ENCODE results near the gene S100A7A.
"Not testable (repeated sequence)": the region's sequence is repeated elsewhere in the genome, so short reads cannot be mapped to it uniquely, and the experiment has no call there.

S100A7A gene

GRCh38 chr1:153439273-153439672 is 23.0 kb downstream of the S100A7A start:
- Histone ChIP-seq H3K27ac (ENCODE audit: low read depth, low read length) (no peak overlapping the region), H3K9ac (ENCODE audit: low read depth, low read length) (no peak overlapping the region), H3K36me3 (ENCODE audit: insufficient read depth, low read length) (no peaks in the 10 kb centered on the region), H3K9me3 (ENCODE audit: insufficient read depth, low read depth, low read length) (no peaks in the 10 kb centered on the region), H3K4me1 (ENCODE audit: insufficient read depth, low read length) (no peaks in the 10 kb centered on the region), H3K27me3 (ENCODE audit: insufficient read depth, low read length) (no peaks in the 10 kb centered on the region), H3K4me3 (ENCODE audit: low read length) (no peak overlapping the region)

GRCh38 chr1:153441238-153441755 is 25.0 kb downstream of the S100A7A start:
- H3K4me3 ChIP-seq (ENCODE audit: low read length) = no peak overlapping the region
- H3K27me3 ChIP-seq (ENCODE audit: insufficient read depth, low read length) = no peaks in the 10 kb centered on the region
- H3K9ac ChIP-seq (ENCODE audit: low read depth, low read length) = no peak overlapping the region
- 79% methylated on average over 9 of the region's 9 CpGs for WGBS
- no peaks in the 10 kb centered on the region for H3K4me1 ChIP-seq (ENCODE audit: insufficient read depth, low read length)
- H3K27ac ChIP-seq (ENCODE audit: low read depth, low read length) = no peak overlapping the region
- no peaks in the 10 kb centered on the region for H3K9me3 ChIP-seq (ENCODE audit: insufficient read depth, low read depth, low read length)
- H3K36me3 ChIP-seq (ENCODE audit: insufficient read depth, low read length) = no peaks in the 10 kb centered on the region

GRCh38 chr1:153443486-153443885 is 27.2 kb downstream of the S100A7A start:
- Histone ChIP-seq H3K27me3 (ENCODE audit: insufficient read depth, low read length) (no peaks in the 10 kb centered on the region), H3K36me3 (ENCODE audit: insufficient read depth, low read length) (no peaks in the 10 kb centered on the region), H3K4me3 (ENCODE audit: low read length) (no peak overlapping the region), H3K9me3 (ENCODE audit: insufficient read depth, low read depth, low read length) (no peaks in the 10 kb centered on the region), H3K9ac (ENCODE audit: low read depth, low read length) (no peak overlapping the region), H3K27ac (ENCODE audit: low read depth, low read length) (no peak overlapping the region), H3K4me1 (ENCODE audit: insufficient read depth, low read length) (no peaks in the 10 kb centered on the region)
- 56% methylated on average over 4 of the region's 4 CpGs for WGBS

- Histone ChIP-seq H3K27me3 (ENCODE audit: insufficient read depth, low read length) (no peaks in the 10 kb centered on the region), H3K9ac (ENCODE audit: low read depth, low read length) (no peak overlapping the region), H3K9me3 (ENCODE audit: insufficient read depth, low read depth, low read length) (no peaks in the 10 kb centered on the region), H3K4me1 (ENCODE audit: insufficient read depth, low read length) (no peaks in the 10 kb centered on the region), H3K27ac (ENCODE audit: low read depth, low read length) (no peak overlapping the region), H3K36me3 (ENCODE audit: insufficient read depth, low read length) (no peaks in the 10 kb centered on the region), H3K4me3 (ENCODE audit: low read length) (no peak overlapping the region)
- 72% methylated on average over 5 of the region's 5 CpGs for WGBS
Observed at GRCh38 chr1:153444078-153444477, 27.8 kb downstream of the S100A7A start.

GRCh38 chr1:153447498-153448170 is 31.3 kb downstream of the S100A7A start:
- no peak overlapping the region for H3K27ac ChIP-seq (ENCODE audit: low read depth, low read length)
- no peaks in the 10 kb centered on the region for H3K9me3 ChIP-seq (ENCODE audit: insufficient read depth, low read depth, low read length)
- no CpG with 5 or more reads among the region's 1 CpG for WGBS
- H3K36me3 ChIP-seq (ENCODE audit: insufficient read depth, low read length) = no peaks in the 10 kb centered on the region
- H3K27me3 ChIP-seq (ENCODE audit: insufficient read depth, low read length) = no peaks in the 10 kb centered on the region; the same call in 1 of the 2 replicates
- no peaks in the 10 kb centered on the region for H3K4me1 ChIP-seq (ENCODE audit: insufficient read depth, low read length)
- H3K9ac ChIP-seq (ENCODE audit: low read depth, low read length) = no peak overlapping the region
- H3K4me3 ChIP-seq (ENCODE audit: low read length) = no peak overlapping the region

- H3K36me3 ChIP-seq (ENCODE audit: insufficient read depth, low read length); H3K9ac ChIP-seq (ENCODE audit: low read depth, low read length); H3K27ac ChIP-seq (ENCODE audit: low read depth, low read length); H3K4me3 ChIP-seq (ENCODE audit: low read length); H3K27me3 ChIP-seq (ENCODE audit: insufficient read depth, low read length); H3K4me1 ChIP-seq (ENCODE audit: insufficient read depth, low read length); H3K9me3 ChIP-seq (ENCODE audit: insufficient read depth, low read depth, low read length): not testable (repeated sequence)
- WGBS = 98% methylated on average over 3 of the region's 4 CpGs
Observed at GRCh38 chr1:153448851-153449250, 32.5 kb downstream of the S100A7A start.

GRCh38 chr1:153456396-153456795 is 40.1 kb downstream of the S100A7A start:
- 65% methylated on average over 1 of the region's 1 CpG for WGBS
- no peaks in the 10 kb centered on the region for H3K9me3 ChIP-seq (ENCODE audit: insufficient read depth, low read depth, low read length)
- no peaks in the 10 kb centered on the region for H3K36me3 ChIP-seq (ENCODE audit: insufficient read depth, low read length)
- no peaks in the 10 kb centered on the region for H3K4me1 ChIP-seq (ENCODE audit: insufficient read depth, low read length)
- H3K4me3 ChIP-seq (ENCODE audit: low read length) = no peak overlapping the region
- no peaks in the 10 kb centered on the region for H3K27me3 ChIP-seq (ENCODE audit: insufficient read depth, low read length)
- H3K27ac ChIP-seq (ENCODE audit: low read depth, low read length) = no peak overlapping the region
- H3K9ac ChIP-seq (ENCODE audit: low read depth, low read length) = no peak overlapping the region

- Histone ChIP-seq H3K9ac (ENCODE audit: low read depth, low read length) (no peak overlapping the region), H3K27ac (ENCODE audit: low read depth, low read length) (no peak overlapping the region), H3K4me3 (ENCODE audit: low read length) (no peak overlapping the region), H3K27me3 (ENCODE audit: insufficient read depth, low read length) (no peaks in the 10 kb centered on the region), H3K9me3 (ENCODE audit: insufficient read depth, low read depth, low read length) (no peaks in the 10 kb centered on the region), H3K36me3 (ENCODE audit: insufficient read depth, low read length) (no peaks in the 10 kb centered on the region), H3K4me1 (ENCODE audit: insufficient read depth, low read length) (no peaks in the 10 kb centered on the region)
- WGBS = 87% methylated on average over 2 of the region's 2 CpGs
Observed at GRCh38 chr1:153459655-153460054, 43.3 kb downstream of the S100A7A start.

- WGBS = 90% methylated on average over 4 of the region's 4 CpGs
- Histone ChIP-seq H3K9ac (ENCODE audit: low read depth, low read length) (no peak within 1 kb of the TSS), H3K9me3 (ENCODE audit: insufficient read depth, low read depth, low read length) (no peaks in the 10 kb centered on the region), H3K4me1 (ENCODE audit: insufficient read depth, low read length) (no peaks in the 10 kb centered on the region), H3K4me3 (ENCODE audit: low read length) (no peak within 1 kb of the TSS), H3K27me3 (ENCODE audit: insufficient read depth, low read length) (no peaks in the 10 kb centered on the region), H3K36me3 (ENCODE audit: insufficient read depth, low read length) (no peaks in the 10 kb centered on the region), H3K27ac (ENCODE audit: low read depth, low read length) (no peak within 1 kb of the TSS)
Observed at GRCh38 chr1:153460551-153460950, 44.2 kb downstream of the S100A7A start, which contains the start of gene S100A7. Gene S100A7, minus strand, starts transcription at chr1:153460651. Its CDS starts 1,638 bp downstream, at chr1:153459013.

- H3K27ac ChIP-seq (ENCODE audit: low read depth, low read length); H3K4me3 ChIP-seq (ENCODE audit: low read length); H3K9ac ChIP-seq (ENCODE audit: low read depth, low read length); H3K36me3 ChIP-seq (ENCODE audit: insufficient read depth, low read length); H3K27me3 ChIP-seq (ENCODE audit: insufficient read depth, low read length); H3K9me3 ChIP-seq (ENCODE audit: insufficient read depth, low read depth, low read length): not testable (repeated sequence)
- H3K4me1 ChIP-seq (ENCODE audit: insufficient read depth, low read length) = peaks cover 11% of the 10 kb centered on the region
Observed at GRCh38 chr1:153462741-153463140, 46.4 kb downstream of the S100A7A start.

GRCh38 chr1:153465811-153466636 is 49.7 kb downstream of the S100A7A start:
- Histone ChIP-seq H3K4me1 (ENCODE audit: insufficient read depth, low read length) (peaks cover 11% of the 10 kb centered on the region), H3K4me3 (ENCODE audit: low read length) (no peak overlapping the region), H3K9ac (ENCODE audit: low read depth, low read length) (0 out of 2 replicates have a peak overlapping the region, but pooled peaks have one; percentile 8), H3K9me3 (ENCODE audit: insufficient read depth, low read depth, low read length) (0 out of 2 replicates have a peak, but pooled peaks cover 7% of the 10 kb centered on the region), H3K27me3 (ENCODE audit: insufficient read depth, low read length) (no peaks in the 10 kb centered on the region), H3K27ac (ENCODE audit: low read depth, low read length) (peak overlapping the region; percentile 79; the same call in 1 of the 2 replicates), H3K36me3 (ENCODE audit: insufficient read depth, low read length) (no peaks in the 10 kb centered on the region)
- WGBS = 22% methylated on average over 23 of the region's 23 CpGs
